Measurements from ENCODE around the gene ALPL. TPM values are rescaled to one million over a fixed set of nuclear protein-coding genes. Genes with fewer than 3 reads are reported as not detected.

ALPL gene
- total RNA-seq, 1 experiment from 2014 or later, result 84.8 TPM

GRCh38 chr1:21572735-21573277 lies 63.6 kb downstream of the ALPL start:
- Mint-ChIP-seq H3K27ac (no peak overlapping the region; a peak in 1 of 7 replicates), H3K27me3 (ENCODE audit: low read depth) (no peaks in the 10 kb centered on the region; the same call in 1 of the 2 replicates), H3K4me3 (no peak overlapping the region), H3K9me3 (no peaks in the 10 kb centered on the region), H3K4me1 (peaks cover 22 to 32% of the 10 kb centered on the region in 2 experiments), H3K36me3 (ENCODE audit: insufficient read depth in 1 of 3, low read depth in 3 of 3) (peaks cover 2 to 7% (median 6%) of the 10 kb centered on the region in 3 experiments; a peak in 3 of 7 replicates)
- H2BK12ac ChIP-seq (ENCODE audit: insufficient read length, low read depth, low read length), result no peak overlapping the region
- H3K9ac ChIP-seq (ENCODE audit: extremely low read depth, insufficient read length, low read length), result no peak overlapping the region
- no peak overlapping the region for H3K27ac ChIP-seq (ENCODE audit: insufficient read length, low read depth, low read length)
- no peak overlapping the region for H2AFZ ChIP-seq (ENCODE audit: low read length)
- H3K23me2 ChIP-seq (ENCODE audit: insufficient read length, low read depth, low read length, poor library complexity, severe bottlenecking), result peaks cover 2% of the 10 kb centered on the region
- no peak overlapping the region for H3K18ac ChIP-seq (ENCODE audit: insufficient read length, low read depth, low read length)
- no peak overlapping the region for H2BK120ac ChIP-seq (ENCODE audit: low read depth, low read length, poor library complexity, severe bottlenecking)
- no peak for DNase-seq
- H2AK5ac ChIP-seq (ENCODE audit: insufficient read length, low read length), result no peak overlapping the region
- H3K9me3 ChIP-seq (ENCODE audit: control insufficient read depth, low read depth, low read length), result no peaks in the 10 kb centered on the region
- H3T11ph ChIP-seq (ENCODE audit: low read length), result no peak overlapping the region
- H3K4me2 ChIP-seq (ENCODE audit: insufficient read depth, insufficient read length, low read length), result no peak overlapping the region
- no peak overlapping the region for H3K4ac ChIP-seq (ENCODE audit: low read depth, low read length)
- no peak overlapping the region for H4K91ac ChIP-seq (ENCODE audit: insufficient read length, low read depth, low read length)
- H3K56ac ChIP-seq (ENCODE audit: insufficient read length, low read depth, low read length), result no peak overlapping the region
- peaks cover 2% of the 10 kb centered on the region; the same call in 1 of the 2 replicates for H3K4me1 ChIP-seq (ENCODE audit: insufficient read depth, low read length)
- no peaks in the 10 kb centered on the region for H3K79me2 ChIP-seq (ENCODE audit: insufficient read depth, low read length)
- no peak overlapping the region for H3K23ac ChIP-seq (ENCODE audit: insufficient read length, low read depth, low read length)
- H3K27me3 ChIP-seq (ENCODE audit: insufficient read depth, low read length), result no peaks in the 10 kb centered on the region
- no peak overlapping the region for H2BK5ac ChIP-seq (ENCODE audit: insufficient read length, low read length)
- no peaks in the 10 kb centered on the region for H4K20me1 ChIP-seq (ENCODE audit: control insufficient read depth, insufficient read depth, insufficient read length)
- H3K14ac ChIP-seq (ENCODE audit: insufficient read depth, low read length), result no peak overlapping the region
- no peaks in the 10 kb centered on the region for H3K79me1 ChIP-seq (ENCODE audit: insufficient read depth, low read depth, low read length, poor library complexity, severe bottlenecking)
- H4K8ac ChIP-seq (replicated peaks; ENCODE audit: insufficient read length, low read depth, low read length), result no peak overlapping the region
- H2BK15ac ChIP-seq (ENCODE audit: low read depth, low read length), result no peak overlapping the region
- no peak for TF ChIP-seq CTCF (conservative IDR thresholded peaks at IDR 0.05)
- H2BK20ac ChIP-seq (ENCODE audit: low read depth, low read length, poor library complexity, severe bottlenecking), result no peak overlapping the region
- no peak overlapping the region for H4K5ac ChIP-seq (ENCODE audit: insufficient read length, low read depth, low read length)
- no CpG with 5 or more reads among the region's 13 CpGs for WGBS (ENCODE audit: extremely low coverage, insufficient read length, low lambda C conversion rate)
